22Rv1 (cell line): ENCODE results near the gene MTFR2.

Source experiments
- CTCF ChIP-seq: fragments of 450-650 bp; IDR thresholded peaks from 2 replicates; pipeline ENCODE4 v1.5.1; 2017; ENCODE audit warnings: mild to moderate bottlenecking
- ZFX ChIP-seq: fragments of 450-650 bp; IDR thresholded peaks from 2 replicates; pipeline ENCODE4 v1.6.1; 2017; ENCODE audit warnings: antibody characterized with exemption, borderline replicate concordance

DNA sequence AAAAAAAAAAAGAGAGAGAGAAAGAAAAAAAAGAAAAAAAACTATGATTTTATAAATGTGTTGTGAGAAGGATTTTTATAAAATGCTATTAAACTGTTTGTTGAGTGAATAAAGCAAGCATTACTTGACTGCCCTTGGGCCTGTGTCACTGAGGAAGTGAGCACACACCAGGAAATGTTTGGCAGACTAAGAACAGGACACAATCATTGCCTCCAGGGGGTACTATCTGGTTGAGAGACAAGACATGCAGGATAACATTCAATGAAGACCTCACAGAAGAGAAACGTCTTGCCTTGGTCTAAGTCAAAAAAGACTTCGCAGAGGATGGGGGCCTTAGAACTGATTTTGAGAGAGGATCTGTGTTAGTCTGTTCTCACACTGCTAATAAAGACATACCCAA, 40.6 kb downstream of the MTFR2 start:
- TF ChIP-seq CTCF (no peak), ZFX (no peak)
